ENCODE measurements around the gene NFILZ.
"Not testable (repeated sequence)": the region's sequence is repeated elsewhere in the genome, so short reads cannot be mapped to it uniquely, and the experiment has no call there.

The NFILZ gene

GRCh38 chr19:8611877-8612806 is 18.3 kb upstream of the NFILZ start:
- DNase-seq, result no peak

GRCh38 chr19:8612807-8613171 is 17.6 kb upstream of the NFILZ start:
- DNase-seq, result no peak

GRCh38 chr19:8614455-8614854 is 16.0 kb upstream of the NFILZ start:
- no peak for DNase-seq

- no peak for DNase-seq
Measured at GRCh38 chr19:8615024-8615423, 15.4 kb upstream of the NFILZ start.

- no peak for DNase-seq
Measured at GRCh38 chr19:8615813-8616596, 14.4 kb upstream of the NFILZ start.

GRCh38 chr19:8616861-8617260 is 13.6 kb upstream of the NFILZ start:
- DNase-seq, result no peak

- DNase-seq, result not testable (repeated sequence)
Measured at GRCh38 chr19:8617325-8617724, 13.1 kb upstream of the NFILZ start.

GRCh38 chr19:8617984-8618383 is 12.4 kb upstream of the NFILZ start:
- DNase-seq, result no peak

GRCh38 chr19:8618751-8619150 is 11.7 kb upstream of the NFILZ start:
- no peak for DNase-seq

GRCh38 chr19:8622886-8623285 is 7.5 kb upstream of the NFILZ start:
- not testable (repeated sequence) for DNase-seq

- no peak for DNase-seq
Measured at GRCh38 chr19:8626842-8627241, 3.6 kb upstream of the NFILZ start.

- DNase-seq, result no peak
Measured at GRCh38 chr19:8629184-8629583, 1.2 kb upstream of the NFILZ start.

- no peak for DNase-seq
Measured at GRCh38 chr19:8630796-8631424, 477 bp downstream of the NFILZ start.

GRCh38 chr19:8631425-8631819 is 989 bp downstream of the NFILZ start:
- no peak for DNase-seq

- no peak for DNase-seq
Measured at GRCh38 chr19:8635422-8635821, 5.0 kb downstream of the NFILZ start.

GRCh38 chr19:8637070-8637469 is 6.6 kb downstream of the NFILZ start:
- DNase-seq, result not testable (repeated sequence)

GRCh38 chr19:8638078-8638619 is 7.7 kb downstream of the NFILZ start:
- DNase-seq, result no peak

GRCh38 chr19:8639821-8640401 is 9.5 kb downstream of the NFILZ start:
- DNase-seq, result no peak

GRCh38 chr19:8640402-8641004 is 10.1 kb downstream of the NFILZ start:
- DNase-seq, result no peak

- no peak for DNase-seq
Measured at GRCh38 chr19:8641221-8641907, 10.9 kb downstream of the NFILZ start.

GRCh38 chr19:8641908-8642547 is 11.6 kb downstream of the NFILZ start:
- DNase-seq, result no peak
